Upper lobe of right lung (tissue), 1 donor: ENCODE measurements around the gene CDH23. TPM values are rescaled to one million over a fixed set of nuclear protein-coding genes. Genes with fewer than 3 reads are reported as not detected.

Experiments used
- ATAC-seq: fragments of 200-7000 bp; cut with Tn5 transposase; one replicate; pipeline ENCODE4 v1.9.1; 2020; ENCODE audit warnings: mild to moderate bottlenecking, moderate library complexity
- DNase-seq: peaks from one replicate; pipeline ENCODE4 v3.0.0-alpha.2; 2020
- H3K27ac ChIP-seq: fragments of 200-600 bp; one replicate; pipeline ENCODE4 v1.8.0; 2022
- H3K27me3 ChIP-seq: fragments of 200-600 bp; one replicate; pipeline ENCODE4 v1.8.0; 2022; ENCODE audit warnings: mild to moderate bottlenecking
- H3K36me3 ChIP-seq: fragments of 200-600 bp; one replicate; pipeline ENCODE4 v1.8.0; 2022
- H3K4me1 ChIP-seq: fragments of 200-600 bp; one replicate; pipeline ENCODE4 v1.8.0; 2022
- H3K4me3 ChIP-seq: fragments of 200-600 bp; one replicate; pipeline ENCODE4 v1.8.0; 2022; ENCODE audit warnings: mild to moderate bottlenecking
- H3K9me3 ChIP-seq: fragments of 200-600 bp; one replicate; pipeline ENCODE4 v1.8.0; 2022
- intact Hi-C: fragments of 100-400 bp; cut with DNase I; formaldehyde crosslinking; loops from one replicate; pipeline ENCODE4 v1.11.0; 2022
- total RNA-seq: library from RNA; stranded (reverse); fragmentation: NEBNext Ultra II Directional; extraction: Animal tissue kit (Norgen Biotek cat#: 25700); gene quantifications from one replicate; pipeline ENCODE4 v1.2.1, GENCODE V29; 2021
- TF ChIP-seq, protein P1 (sequence below): fragments of 200-600 bp; IDR thresholded peaks from one replicate; pipeline ENCODE4 v1.8.0; 2022; ENCODE audit warnings: antibody characterized with exemption
- donor health status: DM: no; HTN: yes; CAD: no; lungs with severe emphysema.

The CDH23 gene
- total RNA-seq, 1 donor from 2014 or later: 10.9 TPM

GRCh38 chr10:71638822-71639719 is 242.4 kb downstream of the CDH23 start:
- H3K36me3 ChIP-seq: no peaks in the 10 kb centered on the region
- intact Hi-C loops: no loop called here
- H3K27ac ChIP-seq: no peak overlapping the region
- H3K27me3 ChIP-seq: no peaks in the 10 kb centered on the region
- no peaks in the 10 kb centered on the region for H3K9me3 ChIP-seq
- TF ChIP-seq, protein P1, sequence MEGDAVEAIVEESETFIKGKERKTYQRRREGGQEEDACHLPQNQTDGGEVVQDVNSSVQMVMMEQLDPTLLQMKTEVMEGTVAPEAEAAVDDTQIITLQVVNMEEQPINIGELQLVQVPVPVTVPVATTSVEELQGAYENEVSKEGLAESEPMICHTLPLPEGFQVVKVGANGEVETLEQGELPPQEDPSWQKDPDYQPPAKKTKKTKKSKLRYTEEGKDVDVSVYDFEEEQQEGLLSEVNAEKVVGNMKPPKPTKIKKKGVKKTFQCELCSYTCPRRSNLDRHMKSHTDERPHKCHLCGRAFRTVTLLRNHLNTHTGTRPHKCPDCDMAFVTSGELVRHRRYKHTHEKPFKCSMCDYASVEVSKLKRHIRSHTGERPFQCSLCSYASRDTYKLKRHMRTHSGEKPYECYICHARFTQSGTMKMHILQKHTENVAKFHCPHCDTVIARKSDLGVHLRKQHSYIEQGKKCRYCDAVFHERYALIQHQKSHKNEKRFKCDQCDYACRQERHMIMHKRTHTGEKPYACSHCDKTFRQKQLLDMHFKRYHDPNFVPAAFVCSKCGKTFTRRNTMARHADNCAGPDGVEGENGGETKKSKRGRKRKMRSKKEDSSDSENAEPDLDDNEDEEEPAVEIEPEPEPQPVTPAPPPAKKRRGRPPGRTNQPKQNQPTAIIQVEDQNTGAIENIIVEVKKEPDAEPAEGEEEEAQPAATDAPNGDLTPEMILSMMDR: no peak
- H3K4me3 ChIP-seq: peak overlapping the region; percentile 3
- peaks cover 6% of the 10 kb centered on the region for H3K4me1 ChIP-seq
- DNase-seq: no peak
- ATAC-seq: peak; percentile 7

GRCh38 chr10:71640607-71641006 is 243.9 kb downstream of the CDH23 start:
- Histone ChIP-seq H3K36me3 (no peaks in the 10 kb centered on the region), H3K4me1 (peaks cover 6% of the 10 kb centered on the region), H3K4me3 (no peak overlapping the region), H3K27ac (no peak overlapping the region), H3K9me3 (no peaks in the 10 kb centered on the region), H3K27me3 (no peaks in the 10 kb centered on the region)
- DNase-seq: no peak
- intact Hi-C loops: no loop called here
- no peak for ATAC-seq
- TF ChIP-seq, protein P1: no peak

DNA sequence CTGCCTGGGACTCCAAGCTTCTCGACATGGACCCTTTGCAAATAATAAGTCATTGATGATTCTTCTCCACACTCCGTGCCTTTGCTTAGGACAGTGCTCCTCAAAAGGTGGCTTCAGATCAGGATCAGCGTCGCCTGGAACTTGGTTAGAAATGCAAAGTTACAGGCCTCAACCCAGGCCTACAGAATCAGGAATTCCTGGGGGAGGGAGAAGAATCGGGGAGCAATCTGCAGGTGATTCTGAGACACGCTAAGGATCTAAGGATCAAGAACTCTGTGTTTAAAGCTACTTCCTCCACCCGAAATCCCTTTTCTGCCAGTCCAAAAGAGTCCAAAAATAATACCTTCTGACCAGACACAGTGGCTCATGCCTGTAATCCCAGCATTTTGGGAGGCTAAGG is 244.7 kb downstream of the CDH23 start:
- no peaks in the 10 kb centered on the region for H3K36me3 ChIP-seq
- no peak overlapping the region for H3K4me3 ChIP-seq
- peaks cover 6% of the 10 kb centered on the region for H3K4me1 ChIP-seq
- H3K27ac ChIP-seq: no peak overlapping the region
- no peaks in the 10 kb centered on the region for H3K9me3 ChIP-seq
- ATAC-seq: no peak
- H3K27me3 ChIP-seq: no peaks in the 10 kb centered on the region
- TF ChIP-seq, protein P1: no peak
- intact Hi-C loops: no loop called here
- DNase-seq: no peak

GRCh38 chr10:71641986-71642385 is 245.3 kb downstream of the CDH23 start:
- Histone ChIP-seq H3K27ac (no peak overlapping the region), H3K27me3 (no peaks in the 10 kb centered on the region), H3K4me1 (peaks cover 6% of the 10 kb centered on the region), H3K9me3 (no peaks in the 10 kb centered on the region), H3K36me3 (no peaks in the 10 kb centered on the region), H3K4me3 (no peak overlapping the region)
- TF ChIP-seq, protein P1: no peak
- ATAC-seq (no peak), DNase-seq (no peak)
- intact Hi-C loops: no loop called here

GRCh38 chr10:71643904-71644303 is 247.2 kb downstream of the CDH23 start:
- Histone ChIP-seq H3K4me3 (no peak overlapping the region), H3K27ac (no peak overlapping the region), H3K4me1 (no peaks in the 10 kb centered on the region), H3K36me3 (no peaks in the 10 kb centered on the region), H3K9me3 (no peaks in the 10 kb centered on the region), H3K27me3 (no peaks in the 10 kb centered on the region)
- TF ChIP-seq, protein P1: no peak
- ATAC-seq (no peak), DNase-seq (no peak)
- intact Hi-C loops: no loop called here
